ENCODE measurements around the gene ACAD8.

The ACAD8 gene

DNA sequence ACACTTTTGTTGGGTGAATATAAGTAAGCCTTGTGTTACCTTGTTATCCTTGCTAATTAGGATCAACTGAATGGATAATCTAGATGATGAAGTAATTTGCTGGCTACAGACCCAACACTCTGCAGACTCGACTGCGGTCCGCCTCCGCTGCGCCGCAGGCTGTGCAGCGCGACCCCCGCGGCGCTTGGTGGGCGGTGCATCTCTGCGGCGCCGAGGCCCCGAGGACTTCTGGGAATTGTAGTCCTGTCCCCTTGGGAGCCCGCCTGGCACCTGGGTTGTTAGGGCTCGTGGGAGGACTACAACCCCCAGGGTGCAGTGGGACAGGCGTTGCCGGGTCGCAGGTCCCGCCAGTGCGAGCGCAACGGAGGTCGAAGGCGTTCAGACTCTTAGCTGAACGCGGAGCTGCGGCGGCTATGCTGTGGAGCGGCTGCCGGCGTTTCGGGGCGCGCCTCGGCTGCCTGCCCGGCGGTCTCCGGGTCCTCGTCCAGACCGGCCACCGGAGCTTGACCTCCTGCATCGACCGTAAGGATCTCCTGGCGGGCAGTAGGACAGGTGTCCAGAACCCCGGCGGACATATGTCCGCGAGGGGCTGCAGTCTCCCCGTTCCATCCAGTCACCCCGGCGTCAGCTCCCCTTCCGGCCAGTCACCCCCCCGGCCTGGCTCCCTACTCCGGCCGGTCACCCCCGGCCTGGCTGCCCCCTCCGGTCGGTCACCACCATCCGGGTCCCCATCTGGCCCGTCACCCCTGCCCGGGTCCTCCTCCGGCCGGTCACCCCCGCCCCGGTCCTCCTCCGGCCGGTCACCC, at the start of gene ACAD8, which contains the start of gene THYN1:
Gene ACAD8, plus strand, starts transcription at position 381 of the 806 bp plus-strand sequence. Its CDS starts 33 bp downstream, at position 414.
Gene THYN1, minus strand, starts transcription at position 165 of the 806 bp plus-strand sequence. CDS start 470 bp downstream, outside the sequence.
- no peak for TF ChIP-seq ZNF274 (IDR thresholded peaks at IDR 0.05; ENCODE audit: low read depth, low read length)
- peak within 1 kb of the TSS; percentile 93 for H3K4me3 ChIP-seq (ENCODE audit: low read length)

DNA sequence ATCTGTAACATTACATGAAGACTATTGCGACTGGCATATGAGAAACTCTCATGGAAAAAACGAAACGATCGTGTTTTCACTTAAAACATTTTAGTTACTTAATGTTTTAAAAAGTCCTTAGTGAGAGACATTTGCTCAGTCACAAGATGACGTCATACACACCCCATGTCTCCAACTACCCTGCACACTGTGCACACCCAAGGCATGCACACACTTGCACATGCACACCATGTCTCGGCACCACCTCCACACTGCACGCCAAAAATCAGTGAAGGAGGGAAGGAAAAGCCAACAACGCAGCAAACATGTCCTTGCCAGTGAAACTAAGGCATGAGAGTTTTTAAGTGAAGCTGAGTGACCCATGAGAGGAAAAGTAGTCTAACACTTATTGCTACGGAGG, 47.6 kb upstream of the ACAD8 start:
- TF ChIP-seq ZNF274 (IDR thresholded peaks at IDR 0.05; ENCODE audit: low read depth, low read length), result no peak
- no peak overlapping the region for H3K4me3 ChIP-seq (ENCODE audit: low read length)

DNA sequence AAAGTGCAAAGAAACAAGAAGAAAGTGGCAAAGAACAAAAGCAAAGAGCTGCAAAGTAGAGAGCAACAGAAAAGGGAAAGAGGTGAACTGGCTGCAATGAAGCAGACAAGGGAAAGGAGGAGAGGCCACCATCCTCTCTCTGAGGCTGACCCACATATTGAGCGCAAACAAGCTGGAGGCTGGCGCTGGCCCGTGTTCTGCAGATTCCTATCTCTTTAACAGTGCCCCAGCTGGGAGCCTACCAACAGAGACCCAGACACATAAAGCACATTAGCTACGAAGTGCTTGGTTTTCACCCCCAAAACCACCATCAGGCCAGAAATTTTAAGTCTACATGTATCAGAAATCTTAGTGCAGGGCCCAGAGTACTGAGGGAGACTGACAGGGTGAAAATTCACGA, 47.2 kb upstream of the ACAD8 start:
- TF ChIP-seq ZNF274 (IDR thresholded peaks at IDR 0.05; ENCODE audit: low read depth, low read length), result no peak
- no peak overlapping the region for H3K4me3 ChIP-seq (ENCODE audit: low read length)

DNA sequence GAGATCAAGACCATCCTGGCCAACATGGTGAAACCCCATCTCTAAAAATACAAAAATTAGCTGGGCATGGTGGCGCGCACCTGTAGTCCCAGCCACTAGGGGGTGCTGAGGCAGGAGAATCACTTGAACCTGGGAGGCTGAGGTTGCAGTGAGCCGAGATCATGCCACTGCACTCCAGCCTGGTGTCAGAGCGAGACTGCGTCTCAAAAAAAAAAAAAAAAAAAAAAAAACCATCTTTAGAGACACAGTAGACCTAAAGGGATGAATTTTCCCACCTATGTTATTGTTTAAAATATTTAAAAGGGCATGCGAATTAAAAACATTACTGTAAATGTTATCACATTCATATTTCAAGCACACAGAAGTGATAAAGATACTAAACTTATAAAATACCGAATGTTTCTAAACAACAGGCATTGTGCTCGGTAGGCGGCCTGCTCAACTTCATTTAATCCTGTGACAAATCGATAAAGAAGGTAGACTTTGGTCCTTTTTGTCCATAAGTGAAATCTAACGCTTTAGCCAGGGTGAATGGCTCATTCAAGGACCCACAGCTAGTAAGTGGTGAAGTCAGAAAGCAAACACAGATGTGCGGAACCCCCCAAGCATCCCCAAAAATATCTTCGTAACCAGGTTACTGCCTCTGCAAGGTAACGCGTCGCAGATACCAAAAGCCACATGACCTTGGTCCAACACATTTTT, 45.7 kb upstream of the ACAD8 start:
- H3K4me3 ChIP-seq (ENCODE audit: low read length), result no peak overlapping the region
- TF ChIP-seq ZNF274 (IDR thresholded peaks at IDR 0.05; ENCODE audit: low read depth, low read length), result no peak

DNA sequence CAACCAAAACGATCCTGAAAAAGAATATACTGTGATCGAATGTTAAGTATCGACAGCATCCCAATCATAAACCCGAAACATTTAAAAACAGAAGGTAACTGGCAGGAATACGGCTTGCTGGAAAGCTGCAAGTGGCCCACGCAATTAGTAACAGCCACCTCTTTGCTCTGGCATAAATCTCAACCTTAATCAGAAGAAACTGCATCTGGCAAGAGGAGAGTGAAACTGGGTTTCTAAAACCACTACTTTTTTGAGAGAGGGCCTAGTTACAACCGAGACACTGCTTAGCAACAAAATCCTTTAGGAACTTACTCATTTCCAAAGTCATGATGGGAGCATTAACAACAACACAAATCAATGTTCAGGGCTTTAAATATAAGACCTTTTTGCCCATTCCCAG, 37.5 kb upstream of the ACAD8 start:
- no peak for TF ChIP-seq ZNF274 (IDR thresholded peaks at IDR 0.05; ENCODE audit: low read depth, low read length)
- no peak overlapping the region for H3K4me3 ChIP-seq (ENCODE audit: low read length)

DNA sequence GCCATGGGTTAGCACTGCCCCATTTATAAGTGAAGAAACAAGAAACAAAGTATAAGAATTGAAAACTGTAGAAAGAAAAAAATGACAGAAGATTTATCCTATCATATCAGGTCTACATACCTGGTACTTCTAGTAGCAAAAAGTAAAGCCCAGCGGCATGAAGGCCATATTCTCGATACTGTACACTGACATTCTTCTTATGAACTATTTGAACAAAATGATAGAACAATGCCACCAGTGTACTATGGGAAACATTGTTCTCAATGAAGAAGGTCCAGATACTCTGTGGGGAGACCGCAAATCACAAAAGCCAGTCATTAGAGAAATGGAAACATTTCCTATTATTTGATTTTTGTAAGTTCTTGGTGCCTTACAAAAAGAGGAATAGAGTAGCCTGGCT, 36.6 kb upstream of the ACAD8 start:
- no peak overlapping the region for H3K4me3 ChIP-seq (ENCODE audit: low read length)
- no peak for TF ChIP-seq ZNF274 (IDR thresholded peaks at IDR 0.05; ENCODE audit: low read depth, low read length)

DNA sequence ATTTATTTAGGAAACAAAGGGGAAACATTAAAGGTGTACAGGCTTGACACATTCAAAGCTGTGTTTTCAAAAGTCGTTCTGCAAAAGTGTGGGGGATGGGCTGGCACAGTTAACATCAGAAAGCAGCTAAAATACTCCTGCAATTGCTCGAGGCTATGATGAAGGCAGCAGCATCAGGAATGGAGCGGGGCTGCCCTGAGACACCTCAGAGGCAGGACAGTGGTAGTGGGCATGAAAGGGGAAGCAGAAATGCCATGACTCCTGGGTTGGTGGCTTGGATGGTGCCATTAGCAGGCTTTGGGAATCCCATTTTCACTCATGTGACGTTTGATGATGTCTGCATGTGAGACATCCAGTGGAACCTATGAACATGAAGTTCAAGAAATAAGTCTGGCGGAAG, 30.2 kb upstream of the ACAD8 start:
- peak overlapping the region; percentile 93 for H3K4me3 ChIP-seq (ENCODE audit: low read length)
- no peak for TF ChIP-seq ZNF274 (IDR thresholded peaks at IDR 0.05; ENCODE audit: low read depth, low read length)

DNA sequence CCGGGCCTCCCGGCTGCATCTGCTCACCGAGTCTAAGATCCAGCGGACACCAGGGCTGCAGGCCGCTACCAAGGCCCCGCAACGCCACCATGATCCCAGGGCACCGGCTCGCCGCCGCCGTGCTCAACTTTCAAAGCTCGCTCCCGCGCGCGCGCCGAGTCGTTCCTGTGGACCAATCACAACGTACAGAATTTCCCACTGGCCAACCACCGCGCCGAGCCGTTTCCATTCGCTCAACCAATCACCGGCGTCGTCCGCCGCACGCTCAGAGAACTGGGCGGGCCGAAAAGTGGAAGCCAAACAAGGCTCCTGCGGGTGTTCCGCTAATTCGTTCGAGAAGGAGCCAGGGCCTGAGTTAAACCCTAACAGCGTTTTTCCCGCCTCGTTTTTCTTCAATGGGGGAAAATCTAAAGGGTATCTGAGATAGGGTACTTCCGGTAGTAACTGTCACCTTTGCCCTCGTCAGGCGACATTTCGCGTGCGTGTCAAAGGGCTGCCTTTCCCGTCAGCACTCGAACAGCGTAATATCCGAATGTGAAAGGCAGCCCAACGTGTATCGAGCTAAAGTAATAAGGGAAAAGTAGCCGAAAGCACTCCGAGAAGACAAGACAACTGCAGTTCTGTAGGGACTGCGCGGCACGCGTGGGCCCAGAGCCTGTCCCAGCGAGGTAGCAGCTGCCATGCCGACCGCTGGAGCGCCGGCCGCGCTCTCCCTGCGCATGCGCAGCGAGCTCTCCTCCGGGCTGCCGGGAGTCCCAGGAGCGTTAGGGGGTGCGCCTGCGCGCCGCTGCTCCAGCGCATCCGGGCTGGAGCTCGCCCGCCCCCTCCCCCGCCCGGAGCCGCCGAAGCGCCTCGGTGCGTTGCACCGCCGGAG, 29.3 kb upstream of the ACAD8 start, which contains the start of the genes NCAPD3 and VPS26B:
Gene NCAPD3, minus strand, starts transcription at position 132 of the 874 bp plus-strand sequence. Its CDS starts 41 bp downstream, at position 91.
Gene VPS26B, plus strand, starts transcription at position 836 of the 874 bp plus-strand sequence. CDS start 452 bp downstream, outside the sequence.
- no peak for TF ChIP-seq ZNF274 (IDR thresholded peaks at IDR 0.05; ENCODE audit: low read depth, low read length)
- H3K4me3 ChIP-seq (ENCODE audit: low read length), result peak within 1 kb of the TSS; percentile 93

DNA sequence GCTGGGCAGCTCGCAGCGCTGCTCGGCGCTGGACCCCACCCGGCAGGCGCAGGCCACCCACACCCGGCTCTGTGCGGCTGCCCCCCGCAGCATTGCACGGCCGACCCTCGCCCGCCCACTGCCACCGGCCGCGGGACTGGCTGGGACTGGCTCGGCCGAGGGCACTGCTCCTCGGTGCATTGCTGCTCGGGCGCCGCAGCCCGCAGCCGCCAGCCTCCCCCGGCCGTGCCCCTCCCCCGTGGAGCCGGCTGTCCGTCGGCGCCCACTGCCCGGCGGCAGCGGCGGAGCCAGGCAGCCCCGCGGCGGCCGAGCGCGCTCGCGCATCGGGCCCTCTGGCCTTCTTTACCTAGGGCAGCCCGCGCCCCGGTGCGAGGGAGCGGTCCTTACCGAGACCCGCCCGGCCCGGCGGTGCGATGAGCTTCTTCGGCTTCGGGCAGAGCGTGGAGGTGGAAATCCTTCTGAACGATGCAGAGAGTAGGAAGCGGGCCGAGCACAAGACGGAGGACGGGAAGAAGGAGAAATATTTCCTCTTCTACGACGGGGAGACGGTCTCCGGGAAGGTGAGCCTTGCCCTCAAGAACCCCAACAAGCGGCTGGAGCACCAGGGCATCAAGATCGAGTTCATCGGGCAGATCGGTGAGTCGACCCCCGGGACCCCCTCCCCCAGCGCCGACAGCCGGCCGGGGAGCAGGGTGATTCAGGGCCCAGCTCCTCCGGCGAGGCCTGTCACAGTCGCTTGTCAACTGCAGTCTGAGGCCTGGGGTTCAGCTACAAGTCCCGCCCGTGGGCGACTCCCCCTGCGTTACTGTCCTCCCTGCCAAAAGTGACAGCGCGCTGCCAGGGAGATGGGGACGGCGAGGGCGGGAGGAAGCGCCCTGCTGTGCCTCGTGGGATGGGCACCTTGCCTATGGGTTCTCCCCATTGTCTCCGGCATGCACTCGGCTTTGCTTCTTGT, 28.4 kb upstream of the ACAD8 start:
- TF ChIP-seq ZNF274 (IDR thresholded peaks at IDR 0.05; ENCODE audit: low read depth, low read length), result no peak
- peak overlapping the region; percentile 93 for H3K4me3 ChIP-seq (ENCODE audit: low read length)

DNA sequence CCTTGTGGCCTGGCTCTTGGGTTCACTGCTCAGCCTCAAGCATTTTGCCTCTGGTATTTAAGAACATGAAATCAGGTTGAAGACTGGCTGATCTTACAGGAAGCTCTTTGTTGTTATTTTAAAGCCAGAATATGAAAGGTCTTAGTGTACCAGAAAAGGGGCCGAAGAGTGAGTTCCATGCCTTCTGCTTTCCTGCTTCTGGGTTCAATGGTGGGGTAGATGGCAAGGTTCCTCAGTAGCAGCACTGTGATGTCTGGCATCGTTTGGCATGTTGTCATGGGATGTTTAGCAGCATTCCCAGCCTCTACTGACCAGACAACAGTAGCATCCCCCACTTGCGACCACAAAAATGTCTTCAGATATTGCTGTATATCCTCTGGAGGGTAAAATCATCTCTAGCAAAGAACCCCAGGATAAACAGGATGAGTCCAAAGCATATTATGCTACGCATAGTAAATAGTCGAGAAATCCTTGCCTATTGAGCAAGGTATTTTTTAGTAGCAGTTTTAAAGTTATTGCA, 26.5 kb upstream of the ACAD8 start:
- H3K4me3 ChIP-seq (ENCODE audit: low read length), result no peak overlapping the region
- no peak for TF ChIP-seq ZNF274 (IDR thresholded peaks at IDR 0.05; ENCODE audit: low read depth, low read length)

DNA sequence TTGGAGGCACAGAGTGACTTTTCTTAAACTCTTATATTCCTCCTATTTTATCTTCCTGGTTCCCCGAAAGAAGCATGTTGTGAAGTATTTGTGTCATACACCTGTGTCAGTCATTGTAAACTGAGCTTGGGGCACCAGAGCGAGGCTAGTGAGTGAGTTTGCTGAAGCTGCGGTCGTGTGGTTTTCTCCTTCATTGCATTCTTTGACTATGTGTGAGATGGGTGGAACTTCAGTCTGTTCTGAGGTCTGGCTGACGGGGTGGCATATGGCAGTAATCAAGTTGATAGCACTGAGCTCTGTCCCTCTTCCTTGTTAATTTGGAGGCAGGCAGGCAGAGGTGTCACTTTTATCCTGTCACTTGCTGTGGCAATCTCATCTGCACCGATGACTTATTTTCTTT, 24.7 kb upstream of the ACAD8 start:
- TF ChIP-seq ZNF274 (IDR thresholded peaks at IDR 0.05; ENCODE audit: low read depth, low read length), result no peak
- H3K4me3 ChIP-seq (ENCODE audit: low read length), result no peak overlapping the region

DNA sequence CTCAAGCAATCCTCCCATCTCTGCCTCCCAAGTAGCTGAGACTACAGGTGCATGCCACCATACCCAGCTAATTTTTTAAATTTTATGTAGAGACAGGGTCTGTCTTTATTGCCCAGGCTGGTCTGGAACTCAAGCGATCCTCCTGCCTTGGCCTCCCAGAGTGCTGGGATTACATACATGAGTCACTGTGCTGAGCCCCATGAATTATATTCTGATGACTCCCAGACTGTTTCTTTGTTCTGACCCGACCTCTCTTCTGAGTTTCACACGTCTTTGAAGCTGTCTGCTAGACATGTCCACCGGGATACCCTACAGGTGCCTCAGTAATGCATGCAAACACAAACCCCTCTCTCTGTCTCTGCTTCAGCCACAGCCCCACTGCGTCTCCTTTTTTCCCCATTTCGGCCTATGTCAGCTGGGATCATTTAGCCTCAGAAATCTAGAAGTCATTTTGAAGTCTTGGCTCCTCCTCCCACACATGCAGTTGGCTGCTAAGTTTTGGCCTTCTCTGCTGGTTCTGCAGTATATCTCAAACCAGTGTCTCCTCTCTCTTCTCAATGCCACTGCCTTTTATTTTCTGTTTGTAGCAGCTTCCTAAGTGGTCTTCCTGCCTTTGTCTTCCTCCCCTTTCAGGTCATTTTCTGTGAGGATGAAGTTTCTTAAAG, 24.1 kb upstream of the ACAD8 start:
- no peak for TF ChIP-seq ZNF274 (IDR thresholded peaks at IDR 0.05; ENCODE audit: low read depth, low read length)
- H3K4me3 ChIP-seq (ENCODE audit: low read length), result no peak overlapping the region
